GM21367 (cell line): Measurements from ENCODE around the gene SCFD2.

Experiments
- ATAC-seq: cut with Tn5 transposase; IDR thresholded peaks from one replicate; pipeline ENCODE4 v1.9.1; 2021; ENCODE audit not compliant: unreplicated experiment

SCFD2 gene

DNA sequence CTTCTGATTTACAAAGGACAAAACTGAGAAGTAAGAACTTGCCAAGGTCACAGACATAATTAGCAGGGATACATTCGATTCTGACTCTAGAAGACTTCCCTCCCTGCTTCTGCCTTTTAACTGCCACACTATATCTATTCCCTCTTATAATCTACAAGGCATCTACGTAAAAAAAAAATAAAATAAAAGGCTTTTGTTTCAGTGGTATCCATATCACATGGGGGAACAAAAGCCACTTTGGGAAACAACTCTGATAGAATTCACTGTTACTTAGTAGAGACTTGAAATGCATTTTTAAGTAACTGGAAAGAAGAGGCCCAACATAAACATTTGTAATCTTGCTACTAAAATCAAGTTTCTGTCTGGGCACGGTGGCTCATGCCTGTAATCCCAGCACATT lies 247.2 kb downstream of the SCFD2 start:
- no peak for ATAC-seq

DNA sequence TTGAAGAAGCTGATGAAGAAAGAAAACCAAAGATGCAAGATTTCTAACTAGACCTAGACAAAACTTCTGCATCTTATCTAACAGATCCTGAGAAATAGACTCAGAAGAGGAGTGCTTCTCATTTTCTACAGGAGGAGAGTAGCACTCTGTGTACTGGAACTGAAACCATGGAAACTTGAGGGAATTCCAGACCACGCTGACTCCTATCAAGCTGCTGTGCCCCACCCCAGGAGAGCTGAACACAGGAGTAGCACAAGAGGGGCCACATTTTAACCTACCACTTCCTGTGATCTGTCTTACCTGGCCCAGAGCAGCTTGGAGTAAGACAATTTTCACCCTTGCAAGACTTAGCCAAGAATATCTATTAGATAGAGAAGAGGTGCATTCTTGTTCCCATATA lies 248.9 kb downstream of the SCFD2 start:
- no peak for ATAC-seq

DNA sequence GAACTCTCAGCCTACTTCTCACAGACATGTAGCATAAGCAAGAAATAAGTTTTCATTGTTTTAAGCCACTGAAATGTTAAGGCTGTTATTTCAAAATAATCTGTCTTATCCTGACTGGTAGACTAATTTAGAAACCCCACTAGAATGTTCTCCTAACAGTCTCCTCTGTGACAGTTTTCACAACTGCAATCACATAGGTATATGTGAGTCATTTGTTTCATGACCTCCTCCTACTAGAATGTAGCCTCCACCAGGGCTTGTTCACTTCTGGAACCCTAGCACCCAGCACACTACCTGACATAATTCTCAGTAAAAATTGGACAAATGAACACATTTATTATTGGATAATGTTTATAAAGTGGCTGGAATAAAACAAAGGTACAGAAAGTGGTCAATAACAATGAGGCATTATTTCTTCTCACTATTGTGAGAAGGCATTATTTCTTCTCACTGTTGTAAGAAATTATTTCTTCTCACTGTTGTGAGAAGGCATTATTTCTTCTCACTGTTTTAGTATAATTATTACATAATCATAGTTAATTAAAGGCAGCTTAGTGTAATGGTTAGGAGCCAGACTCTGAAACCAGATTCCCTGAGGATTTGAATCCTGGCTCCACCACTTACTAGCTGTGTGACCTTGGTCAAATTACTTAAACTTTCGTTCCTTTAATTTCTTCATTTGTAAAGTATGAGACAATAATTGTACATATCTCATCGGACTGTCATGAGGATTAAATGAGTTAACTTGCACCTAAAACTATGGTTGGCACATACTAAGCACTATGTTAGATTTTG lies 252.2 kb downstream of the SCFD2 start:
- peak; percentile 53 for ATAC-seq

DNA sequence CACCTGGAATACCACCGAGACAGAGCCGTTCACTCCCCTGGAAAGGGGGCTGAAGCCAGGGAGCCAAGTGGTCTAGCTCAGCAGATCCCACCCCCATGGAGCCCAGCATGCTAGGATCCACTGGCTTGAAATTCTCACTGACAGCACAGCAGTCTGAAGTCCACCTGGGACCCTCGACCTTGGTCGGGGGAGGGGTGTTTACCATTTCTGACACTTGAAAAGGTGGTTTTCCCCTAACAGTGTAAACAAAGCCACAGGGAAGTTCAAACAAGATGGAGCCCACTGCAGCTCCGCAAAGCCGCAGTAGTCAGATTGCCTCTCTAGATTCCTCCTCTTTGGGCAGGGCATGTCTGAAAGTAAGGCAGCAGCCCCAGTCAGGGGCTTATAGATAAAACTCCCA lies 260.5 kb downstream of the SCFD2 start:
- ATAC-seq: no peak

DNA sequence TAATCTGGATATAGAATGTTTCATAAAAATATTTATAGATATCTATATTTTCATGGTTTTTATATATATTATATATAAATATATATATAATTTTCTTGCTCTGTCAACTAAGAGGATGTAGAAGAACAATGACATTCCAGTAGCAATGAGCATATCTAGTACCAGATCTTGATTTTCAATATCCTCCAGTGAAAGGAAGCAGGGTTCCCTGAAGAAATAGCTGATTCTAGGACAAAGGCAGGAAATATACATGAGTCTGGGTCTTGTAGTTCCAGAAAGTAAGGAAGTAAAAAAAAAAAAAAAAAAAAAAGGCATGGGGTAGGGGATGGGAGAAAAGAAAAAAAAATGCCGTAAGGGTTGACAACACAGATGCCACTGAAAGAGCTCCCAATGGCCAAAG lies 262.4 kb downstream of the SCFD2 start:
- no peak for ATAC-seq

DNA sequence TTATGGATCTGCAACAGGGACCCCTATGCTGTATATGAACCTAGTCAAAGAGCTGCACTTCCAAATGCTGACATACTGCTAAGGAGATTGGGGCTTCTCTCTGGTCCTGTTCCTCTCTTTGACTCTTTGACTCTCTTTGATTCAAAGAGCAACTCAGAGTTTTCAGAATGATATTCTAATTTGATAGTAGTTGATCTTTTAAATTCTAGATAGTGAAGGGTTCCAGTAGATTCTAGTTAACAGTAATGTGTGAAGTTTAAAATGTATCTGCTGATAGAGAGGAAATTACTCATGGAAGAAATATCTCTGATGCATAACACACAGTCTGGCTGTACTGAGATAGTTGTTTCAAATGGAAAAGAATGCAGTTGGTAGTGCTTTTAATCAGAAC lies 264.7 kb downstream of the SCFD2 start:
- ATAC-seq: no peak

DNA sequence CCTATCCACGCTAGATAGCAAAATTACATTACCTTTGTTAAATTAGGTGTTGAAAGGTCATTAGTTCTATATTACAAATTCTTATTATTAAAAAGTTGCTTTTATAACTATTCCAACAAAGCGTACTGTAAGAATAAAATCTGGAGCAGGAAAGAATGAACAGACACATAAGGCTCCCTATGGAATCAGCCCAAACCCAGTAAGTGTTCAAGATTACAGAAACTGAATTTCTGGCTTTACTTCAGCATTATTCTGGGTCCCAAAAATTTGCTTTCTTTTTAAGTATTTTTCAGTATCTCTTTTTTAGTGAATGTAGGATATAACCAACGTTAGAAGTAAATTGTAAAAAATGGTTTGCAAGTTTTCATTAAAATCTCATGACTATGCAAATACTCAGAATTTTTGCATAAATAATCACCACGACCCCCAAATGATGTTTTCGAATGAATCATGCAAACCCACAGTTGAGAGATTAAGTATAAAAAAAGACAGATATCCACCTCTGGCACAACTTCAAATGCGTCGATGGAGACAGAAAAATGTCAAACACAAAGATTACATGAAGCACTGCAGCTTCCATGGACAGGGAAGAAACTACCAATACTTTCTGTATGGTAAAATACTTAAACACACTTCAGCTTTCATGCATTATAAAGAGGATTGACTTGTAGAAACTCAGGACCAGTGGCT lies 265.2 kb downstream of the SCFD2 start:
- ATAC-seq: no peak

DNA sequence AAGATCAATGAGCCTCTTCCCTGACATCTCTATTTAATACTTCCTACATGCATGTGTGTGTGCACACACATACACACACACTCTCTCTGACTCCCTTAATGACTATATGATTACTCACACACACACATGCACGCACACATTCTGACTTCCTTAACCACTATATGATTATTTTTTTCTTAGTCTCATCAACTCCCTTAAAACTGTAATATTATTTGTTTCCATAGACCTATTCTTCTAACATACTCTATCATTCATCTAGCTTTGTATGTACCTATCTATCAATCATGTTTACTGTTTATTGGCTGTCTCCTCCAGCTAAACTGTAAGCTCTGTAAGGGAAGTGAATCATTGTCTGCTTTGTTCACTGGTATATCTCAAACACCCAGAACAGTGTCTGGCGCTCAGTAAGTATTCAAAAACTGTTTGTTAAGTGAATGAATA lies 267.2 kb downstream of the SCFD2 start:
- no peak for ATAC-seq

DNA sequence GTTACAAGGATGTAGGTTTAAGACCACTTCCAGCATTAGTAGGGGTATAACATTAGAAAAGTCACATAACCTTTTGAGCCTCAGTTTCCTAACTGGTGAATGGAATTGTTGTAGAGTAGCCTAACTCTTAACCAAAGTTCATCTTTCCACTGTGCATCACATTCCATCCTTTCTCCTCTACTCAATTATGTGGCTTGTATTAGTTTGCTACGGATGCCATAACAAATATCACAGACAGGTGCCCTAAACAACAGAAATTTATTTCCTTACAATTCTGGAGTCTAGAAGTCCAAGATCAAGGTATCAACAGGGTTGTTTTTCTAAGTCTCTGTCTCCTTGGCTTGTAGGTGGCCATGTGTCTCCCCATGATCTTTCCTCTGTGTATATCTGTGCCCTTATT lies 271.8 kb downstream of the SCFD2 start:
- no peak for ATAC-seq

DNA sequence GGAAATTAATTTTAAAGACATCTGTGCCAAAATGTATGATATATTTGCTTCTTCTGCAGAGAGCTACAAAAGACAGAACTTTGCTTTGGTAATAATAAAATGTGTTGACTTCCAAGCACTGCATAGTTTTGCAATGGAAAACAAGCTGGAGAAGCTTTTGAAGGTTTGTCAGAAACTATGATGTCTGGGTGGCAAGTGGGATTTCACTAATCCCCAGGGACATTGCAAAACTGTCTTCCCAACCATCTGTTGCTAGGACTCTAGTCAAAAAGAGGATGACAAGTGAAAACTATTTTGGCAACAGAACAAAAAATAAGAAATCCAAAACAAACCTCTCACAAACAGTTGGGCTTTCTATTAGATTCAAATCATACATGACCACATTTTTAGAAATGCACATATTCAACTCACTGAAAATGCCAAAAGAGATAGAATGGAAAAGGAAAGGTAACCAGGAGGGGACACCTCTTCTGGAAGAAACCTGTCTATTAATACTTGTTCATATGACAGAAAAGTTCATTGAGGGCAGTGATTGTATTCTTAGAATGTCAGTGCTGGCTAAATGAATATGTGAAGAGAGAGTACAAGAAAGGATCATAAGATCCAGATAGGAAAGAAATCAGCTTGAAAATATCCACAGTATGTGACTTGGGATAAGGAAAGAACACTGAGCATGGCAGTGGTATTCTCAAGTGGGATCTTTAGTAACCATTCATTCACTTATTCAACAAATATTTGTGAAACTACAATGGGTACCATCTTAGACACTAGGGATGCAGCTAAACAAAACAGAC lies 275.7 kb downstream of the SCFD2 start:
- ATAC-seq: no peak

DNA sequence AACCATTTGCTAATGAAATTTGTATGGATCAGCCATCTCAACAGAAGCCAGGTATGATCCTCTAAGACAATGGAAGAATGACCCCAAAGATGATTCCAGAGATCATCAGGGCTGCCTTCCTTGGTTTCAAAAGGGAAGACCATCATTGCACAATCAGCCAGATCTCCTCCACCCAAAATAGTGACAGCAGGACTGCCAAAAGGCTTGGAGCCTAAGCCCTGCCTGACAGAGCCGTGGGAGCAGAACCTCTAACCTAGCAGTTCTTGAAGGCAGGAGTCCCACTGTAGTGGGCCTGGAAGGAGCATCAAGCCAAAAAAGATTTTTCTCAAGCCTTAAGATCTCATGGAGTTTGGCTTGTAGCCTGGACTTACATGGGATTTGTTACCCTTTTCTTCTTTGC lies 277.7 kb downstream of the SCFD2 start:
- no peak for ATAC-seq

DNA sequence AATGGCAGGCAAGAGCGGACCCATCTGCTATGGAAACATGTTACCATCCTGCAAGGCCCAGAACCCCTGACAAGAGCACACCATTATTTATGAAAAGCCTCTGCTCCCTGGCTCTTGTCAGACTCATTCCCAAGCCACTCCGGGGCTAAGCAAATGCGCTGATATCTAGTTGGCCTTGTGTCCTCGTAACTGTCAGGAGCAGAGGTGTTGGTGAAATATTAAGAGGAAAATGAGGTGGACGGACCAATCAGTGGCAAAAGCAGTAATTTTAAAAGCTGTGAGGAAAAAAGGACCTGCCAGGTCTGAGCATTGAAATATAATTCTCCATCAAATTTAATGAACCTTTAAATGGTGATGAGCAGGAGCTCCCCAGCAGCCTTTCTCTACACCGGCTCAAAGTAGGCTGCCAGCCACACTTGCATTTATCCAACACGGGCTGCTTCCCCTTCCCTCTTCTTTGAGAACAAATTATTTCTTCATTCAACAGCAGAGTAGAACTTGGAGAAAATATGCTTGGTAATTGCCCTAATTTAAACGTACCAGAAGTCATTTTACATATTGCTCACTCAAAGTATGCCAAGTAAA lies 289.4 kb downstream of the SCFD2 start:
- no peak for ATAC-seq

DNA sequence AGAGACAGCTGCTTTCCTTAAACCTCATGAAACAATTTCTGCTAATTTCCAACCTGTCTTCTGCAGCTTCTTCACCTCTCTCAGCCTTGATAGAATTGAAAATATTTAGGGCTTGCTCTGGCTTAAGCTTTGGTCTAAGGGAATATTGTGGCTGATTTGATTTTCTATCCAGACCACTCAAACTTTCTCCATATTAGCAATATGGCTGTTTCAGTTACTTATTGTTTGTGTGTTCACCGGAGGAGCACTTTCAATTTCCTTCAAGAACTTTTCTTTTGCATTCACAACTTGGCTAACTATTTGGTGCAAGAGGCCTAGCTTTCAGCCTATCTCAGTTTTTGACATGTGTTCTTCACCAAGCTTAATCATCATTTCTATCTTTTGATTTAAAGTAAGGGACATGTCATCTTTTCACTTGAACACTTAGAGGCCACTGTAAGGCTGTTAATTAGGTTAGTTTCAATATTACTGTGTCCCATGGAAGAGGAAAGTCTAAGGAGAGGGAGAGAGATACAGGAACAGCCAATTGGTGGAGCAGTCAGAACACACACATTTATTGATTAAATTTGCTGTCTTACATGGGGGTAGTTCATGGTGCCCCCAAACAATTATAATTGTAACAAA lies 290.6 kb downstream of the SCFD2 start:
- no peak for ATAC-seq

DNA sequence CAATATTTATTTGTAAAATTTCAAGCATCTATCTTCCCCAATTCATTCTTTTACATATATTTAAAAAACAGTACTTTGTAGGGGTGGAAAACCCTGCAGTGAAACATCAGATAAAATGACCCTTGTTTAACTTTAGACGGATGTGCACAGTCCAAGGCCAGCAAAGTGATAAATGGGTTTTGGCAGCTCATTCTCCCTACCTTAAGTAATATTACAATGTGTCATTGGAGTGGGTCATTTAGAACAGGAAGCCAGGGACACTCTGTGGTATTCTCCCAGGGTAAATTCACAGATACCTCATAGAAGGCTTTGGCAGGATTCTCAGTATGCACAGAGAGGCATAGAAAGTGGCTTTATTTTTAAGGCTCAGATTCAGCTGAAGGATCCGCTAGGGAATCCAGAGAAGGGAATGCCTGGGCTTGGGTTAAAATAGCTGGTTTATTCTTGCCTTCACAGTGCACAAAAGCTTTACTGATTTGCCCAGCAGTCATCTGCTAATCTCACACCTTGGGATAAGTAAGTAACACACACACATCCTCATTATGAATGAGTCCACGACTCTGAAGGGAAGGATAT lies 297.0 kb downstream of the SCFD2 start:
- no peak for ATAC-seq

DNA sequence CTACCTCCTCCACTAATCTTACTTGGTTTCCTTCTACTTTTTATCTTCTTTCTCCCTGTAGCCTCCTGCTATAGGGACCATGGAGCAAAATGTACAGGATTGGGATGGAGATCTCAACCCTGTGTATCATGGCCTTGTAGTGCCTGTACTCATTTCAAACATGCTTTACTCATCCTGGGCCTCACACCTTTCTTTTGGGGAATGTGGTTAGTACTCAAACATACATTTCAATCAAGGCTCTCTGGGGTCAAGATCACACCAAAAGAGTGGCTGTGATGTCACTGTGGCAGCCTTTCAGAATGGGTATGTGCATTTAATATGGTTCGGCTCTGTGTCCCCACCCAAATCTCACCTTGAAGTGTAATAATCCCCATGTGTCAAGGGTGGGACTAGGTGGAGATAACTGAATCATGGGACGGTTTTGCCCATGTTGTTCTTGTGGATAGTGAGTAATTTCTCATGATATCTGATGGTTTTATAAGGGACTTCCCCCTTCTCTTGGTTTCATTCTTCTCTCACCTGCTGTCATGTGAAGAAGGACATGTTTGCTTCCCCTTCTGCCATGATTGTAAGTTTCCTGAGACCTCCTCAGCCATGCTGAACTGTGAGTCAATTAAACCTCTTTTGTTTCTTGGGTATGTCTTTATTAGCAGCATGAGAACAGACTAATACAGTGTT lies 298.6 kb downstream of the SCFD2 start:
- ATAC-seq: no peak

DNA sequence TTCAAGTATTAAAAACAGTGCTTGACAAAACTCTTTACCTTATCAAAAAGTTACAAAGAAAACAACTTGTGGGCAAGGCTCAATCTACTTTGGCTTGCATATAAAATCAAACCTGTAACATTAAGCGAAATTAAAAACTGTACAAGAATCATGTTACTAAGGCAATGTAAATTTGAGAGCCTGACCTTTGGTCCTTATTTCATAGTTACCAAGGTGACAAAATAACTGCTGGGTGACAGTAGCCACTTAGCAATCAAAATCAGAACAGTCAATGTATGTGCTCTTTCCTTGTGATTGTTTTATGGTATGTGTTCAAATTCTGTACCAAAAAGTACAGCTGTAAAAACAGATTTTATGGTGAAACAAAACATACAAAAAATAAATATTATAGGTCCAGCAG lies 299.7 kb downstream of the SCFD2 start:
- ATAC-seq: no peak

DNA sequence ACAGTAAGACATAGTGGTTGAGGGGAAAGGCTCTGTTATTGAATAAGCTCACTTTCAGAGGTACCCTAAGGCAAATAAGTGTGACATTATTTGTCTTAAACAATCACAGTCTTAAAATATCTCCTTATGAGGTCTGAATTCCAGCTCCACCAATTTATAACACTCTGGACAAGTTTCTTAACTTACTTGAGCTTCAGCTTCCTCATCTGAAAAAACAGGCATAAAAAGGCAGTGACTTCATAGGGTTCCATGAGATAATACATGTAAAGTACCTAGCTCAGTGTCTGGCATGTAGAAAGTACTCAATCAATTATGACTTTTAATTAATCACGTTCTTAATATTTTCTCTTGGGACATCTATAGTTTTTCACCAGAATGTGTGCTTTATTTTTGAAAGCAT lies 301.3 kb downstream of the SCFD2 start:
- no peak for ATAC-seq

DNA sequence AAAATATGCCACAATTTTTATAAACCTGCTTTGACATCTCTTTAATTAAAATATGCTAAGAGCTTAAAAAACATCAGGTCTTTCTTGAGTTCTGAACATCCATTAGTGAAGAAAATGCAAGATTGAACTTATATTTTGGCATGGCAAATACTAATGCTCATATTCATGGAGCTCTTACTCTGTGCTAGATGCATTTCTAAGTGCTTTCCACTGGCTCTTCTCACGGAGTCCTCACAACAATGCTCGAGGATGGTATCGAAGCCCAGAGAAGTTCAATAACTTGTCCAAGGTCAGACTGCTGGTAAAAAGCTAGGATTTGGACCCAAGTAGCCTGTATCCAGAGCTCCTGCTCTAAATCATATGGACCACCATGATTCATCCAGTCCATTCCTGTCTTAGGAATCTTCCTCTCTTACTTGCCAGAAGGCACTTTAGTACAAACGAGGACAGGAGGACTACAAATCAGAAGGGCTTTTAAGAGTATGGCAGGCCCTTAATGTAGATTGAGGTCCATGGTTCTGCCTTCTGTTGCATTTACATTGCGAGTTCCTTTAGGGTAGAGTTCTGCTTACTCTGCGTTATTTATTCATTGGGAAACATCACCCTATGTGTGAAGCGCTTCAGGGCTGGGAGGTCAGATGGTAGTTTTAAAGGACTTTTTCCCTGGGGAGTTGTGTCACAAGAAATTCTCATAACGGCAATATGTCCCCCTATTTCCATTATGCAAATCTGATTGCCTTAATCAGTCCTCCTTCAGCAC lies 304.6 kb downstream of the SCFD2 start:
- no peak for ATAC-seq

DNA sequence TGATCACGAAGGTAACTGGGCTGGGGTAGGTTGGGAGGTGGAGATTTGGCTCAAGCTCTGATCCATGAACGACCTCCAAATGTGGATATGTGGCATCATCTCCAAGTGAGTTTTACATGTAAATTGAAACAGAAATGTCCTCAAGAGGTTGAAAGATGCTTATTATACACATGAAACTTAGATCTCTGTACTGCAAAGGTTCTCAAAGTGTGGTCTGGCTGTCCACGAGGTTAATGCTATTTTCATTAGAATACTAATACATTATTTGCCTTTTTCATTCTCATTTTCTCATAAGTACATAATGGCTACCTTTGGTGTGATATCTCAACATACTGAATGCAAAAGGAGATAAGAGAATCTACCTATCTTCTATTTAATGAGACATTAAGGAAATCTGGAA lies 305.6 kb downstream of the SCFD2 start:
- no peak for ATAC-seq
